DND-41 (cell line): ENCODE data around the gene NUP88.

ENCODE experiments used
- EZH2 ChIP-seq: IDR thresholded peaks from 3 replicates; pipeline ENCODE4 v1.6.1; 2012; ENCODE audit warnings: borderline replicate concordance, low read depth, mild to moderate bottlenecking, moderate library complexity, low read length, inconsistent platforms; ENCODE audit not compliant: severe bottlenecking
- TF ChIP-seq, protein P1 (sequence below): IDR thresholded peaks from 2 replicates; pipeline ENCODE4 v1.5.1; 2012; ENCODE audit warnings: borderline replicate concordance, low read length, moderate library complexity, mild to moderate bottlenecking; ENCODE audit not compliant: poor library complexity, severe bottlenecking; ENCODE audit errors: extremely low read depth

DNA sequence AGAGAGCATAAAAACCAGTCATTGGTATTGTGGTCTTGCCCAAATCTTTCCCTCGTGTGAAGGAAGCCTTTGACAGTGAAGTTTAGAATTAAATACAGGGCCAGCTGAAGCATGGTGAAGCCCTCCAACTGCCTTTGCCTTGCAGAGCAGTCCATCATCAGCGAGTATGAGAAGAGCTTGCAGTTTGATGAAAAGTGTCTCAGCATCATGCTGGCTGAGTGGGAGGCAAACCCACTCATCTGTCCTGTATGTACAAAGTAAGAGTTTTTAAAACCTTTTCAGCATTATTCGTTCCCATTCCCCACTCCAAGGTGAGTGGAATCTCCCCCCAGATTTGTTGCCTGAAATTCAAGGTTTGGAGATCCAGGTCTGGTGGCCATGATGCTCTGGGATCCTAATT lies 6.4 kb upstream of the NUP88 start:
- TF ChIP-seq, protein P1, sequence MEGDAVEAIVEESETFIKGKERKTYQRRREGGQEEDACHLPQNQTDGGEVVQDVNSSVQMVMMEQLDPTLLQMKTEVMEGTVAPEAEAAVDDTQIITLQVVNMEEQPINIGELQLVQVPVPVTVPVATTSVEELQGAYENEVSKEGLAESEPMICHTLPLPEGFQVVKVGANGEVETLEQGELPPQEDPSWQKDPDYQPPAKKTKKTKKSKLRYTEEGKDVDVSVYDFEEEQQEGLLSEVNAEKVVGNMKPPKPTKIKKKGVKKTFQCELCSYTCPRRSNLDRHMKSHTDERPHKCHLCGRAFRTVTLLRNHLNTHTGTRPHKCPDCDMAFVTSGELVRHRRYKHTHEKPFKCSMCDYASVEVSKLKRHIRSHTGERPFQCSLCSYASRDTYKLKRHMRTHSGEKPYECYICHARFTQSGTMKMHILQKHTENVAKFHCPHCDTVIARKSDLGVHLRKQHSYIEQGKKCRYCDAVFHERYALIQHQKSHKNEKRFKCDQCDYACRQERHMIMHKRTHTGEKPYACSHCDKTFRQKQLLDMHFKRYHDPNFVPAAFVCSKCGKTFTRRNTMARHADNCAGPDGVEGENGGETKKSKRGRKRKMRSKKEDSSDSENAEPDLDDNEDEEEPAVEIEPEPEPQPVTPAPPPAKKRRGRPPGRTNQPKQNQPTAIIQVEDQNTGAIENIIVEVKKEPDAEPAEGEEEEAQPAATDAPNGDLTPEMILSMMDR = no peak
- no peak for TF ChIP-seq EZH2
